ENCODE data around the gene LRMDA.

- no peak for TF ChIP-seq CTCF (conservative IDR thresholded peaks at IDR 0.05; ENCODE audit: low read length)
- no peak for TF ChIP-seq EZH2phosphoT487 (IDR thresholded peaks at IDR 0.05; ENCODE audit: borderline replicate concordance)
These were observed 100.2 kb downstream of the LRMDA start for GRCh38 chr10:75531571-75532031.

All from Loucy (cell line).